Lower lobe of right lung (tissue), 2 donors: ENCODE results near the gene WDR83. TPM values are rescaled to one million over a fixed set of nuclear protein-coding genes. Genes with fewer than 3 reads are reported as not detected.

Experiments
- ATAC-seq, 2 donors: fragments of 200-7000 bp; cut with Tn5 transposase; one replicate each; pipeline ENCODE4 v1.9.1; 2020 to 2022; ENCODE audit warnings: mild to moderate bottlenecking in 2 of 2, moderate library complexity in 2 of 2
- DNase-seq: peaks from one replicate; pipeline ENCODE4 v3.0.0-alpha.2; 2020
- H3K27ac ChIP-seq: fragments of 200-600 bp; one replicate; pipeline ENCODE4 v1.8.0; 2022
- H3K27me3 ChIP-seq: fragments of 200-600 bp; one replicate; pipeline ENCODE4 v1.8.0; 2022; ENCODE audit warnings: low read depth
- H3K36me3 ChIP-seq: fragments of 200-600 bp; one replicate; pipeline ENCODE4 v1.8.0; 2022; ENCODE audit warnings: mild to moderate bottlenecking
- H3K4me1 ChIP-seq: fragments of 200-600 bp; one replicate; pipeline ENCODE4 v1.8.0; 2022
- H3K4me3 ChIP-seq: fragments of 200-600 bp; one replicate; pipeline ENCODE4 v1.8.0; 2022; ENCODE audit warnings: mild to moderate bottlenecking
- H3K9me3 ChIP-seq: fragments of 200-600 bp; one replicate; pipeline ENCODE4 v1.8.0; 2022
- intact Hi-C: fragments of 100-400 bp; cut with DNase I; formaldehyde crosslinking; loops from one replicate; pipeline ENCODE4 v1.11.0; 2022
- total RNA-seq: library from RNA; stranded (reverse); fragmentation: NEBNext Ultra II Directional; extraction: Animal tissue kit (Norgen Biotek cat#: 25700); gene quantifications from one replicate; pipeline ENCODE4 v1.2.1, GENCODE V29; 2021
- TF ChIP-seq, protein P1 (sequence below): fragments of 200-600 bp; IDR thresholded peaks from one replicate; pipeline ENCODE4 v1.8.0; 2022; ENCODE audit warnings: antibody characterized with exemption, mild to moderate bottlenecking
- donor health status: DM: no; HTN: yes; CAD: no; lungs with severe emphysema.

WDR83 gene
- total RNA-seq, 1 donor from 2014 or later: 8.6 TPM

DNA sequence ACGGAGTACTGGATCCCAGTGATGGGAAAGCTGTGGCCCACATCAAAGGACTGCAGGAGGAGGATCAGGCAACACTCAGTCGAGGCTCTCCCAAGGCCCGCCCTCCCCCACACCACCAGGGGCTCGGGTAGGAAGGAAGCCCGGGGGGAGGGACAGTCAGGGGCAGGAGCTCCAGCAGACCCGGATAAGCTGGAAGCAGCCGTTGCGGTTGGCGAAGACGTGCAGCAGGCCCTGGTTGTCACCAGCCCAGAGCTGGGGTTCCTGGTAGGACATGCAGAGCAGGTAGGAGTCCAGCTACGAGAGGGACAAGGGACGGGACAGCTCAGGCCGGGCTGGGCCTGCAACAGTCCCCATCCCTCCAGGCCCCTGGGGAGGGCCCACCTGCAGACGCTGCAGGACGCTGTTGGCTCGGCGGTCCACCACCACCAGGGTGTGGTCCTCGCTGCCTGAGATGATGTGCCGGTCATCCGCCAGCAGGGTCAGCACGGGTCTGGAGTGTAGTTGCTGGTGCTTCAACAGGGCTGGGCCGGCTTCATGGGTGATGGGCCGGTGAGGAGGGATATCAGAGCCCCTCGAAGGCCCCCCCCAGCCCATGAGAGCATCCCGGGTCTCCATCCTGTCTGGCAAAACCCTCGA is 23.1 kb downstream of the WDR83 start:
- no peaks in the 10 kb centered on the region for H3K9me3 ChIP-seq
- H3K27ac ChIP-seq: no peak overlapping the region
- peak in 1 of 2 donors; percentile 10 for ATAC-seq
- H3K4me3 ChIP-seq: no peak overlapping the region
- H3K27me3 ChIP-seq: no peaks in the 10 kb centered on the region
- TF ChIP-seq, protein P1, sequence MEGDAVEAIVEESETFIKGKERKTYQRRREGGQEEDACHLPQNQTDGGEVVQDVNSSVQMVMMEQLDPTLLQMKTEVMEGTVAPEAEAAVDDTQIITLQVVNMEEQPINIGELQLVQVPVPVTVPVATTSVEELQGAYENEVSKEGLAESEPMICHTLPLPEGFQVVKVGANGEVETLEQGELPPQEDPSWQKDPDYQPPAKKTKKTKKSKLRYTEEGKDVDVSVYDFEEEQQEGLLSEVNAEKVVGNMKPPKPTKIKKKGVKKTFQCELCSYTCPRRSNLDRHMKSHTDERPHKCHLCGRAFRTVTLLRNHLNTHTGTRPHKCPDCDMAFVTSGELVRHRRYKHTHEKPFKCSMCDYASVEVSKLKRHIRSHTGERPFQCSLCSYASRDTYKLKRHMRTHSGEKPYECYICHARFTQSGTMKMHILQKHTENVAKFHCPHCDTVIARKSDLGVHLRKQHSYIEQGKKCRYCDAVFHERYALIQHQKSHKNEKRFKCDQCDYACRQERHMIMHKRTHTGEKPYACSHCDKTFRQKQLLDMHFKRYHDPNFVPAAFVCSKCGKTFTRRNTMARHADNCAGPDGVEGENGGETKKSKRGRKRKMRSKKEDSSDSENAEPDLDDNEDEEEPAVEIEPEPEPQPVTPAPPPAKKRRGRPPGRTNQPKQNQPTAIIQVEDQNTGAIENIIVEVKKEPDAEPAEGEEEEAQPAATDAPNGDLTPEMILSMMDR: no peak
- DNase-seq: no peak
- H3K36me3 ChIP-seq: peaks cover 4% of the 10 kb centered on the region
- H3K4me1 ChIP-seq: no peaks in the 10 kb centered on the region
- intact Hi-C loops: no loop called here

GRCh38 chr19:12692960-12693359 is 26.4 kb downstream of the WDR83 start:
- Histone ChIP-seq H3K4me3 (no peak overlapping the region), H3K9me3 (no peaks in the 10 kb centered on the region), H3K27ac (no peak overlapping the region), H3K36me3 (peaks cover 4% of the 10 kb centered on the region), H3K4me1 (peaks cover 20% of the 10 kb centered on the region), H3K27me3 (no peaks in the 10 kb centered on the region)
- DNase-seq (no peak), ATAC-seq (no peak)
- TF ChIP-seq, protein P1: no peak
- intact Hi-C loops: no loop called here

DNA sequence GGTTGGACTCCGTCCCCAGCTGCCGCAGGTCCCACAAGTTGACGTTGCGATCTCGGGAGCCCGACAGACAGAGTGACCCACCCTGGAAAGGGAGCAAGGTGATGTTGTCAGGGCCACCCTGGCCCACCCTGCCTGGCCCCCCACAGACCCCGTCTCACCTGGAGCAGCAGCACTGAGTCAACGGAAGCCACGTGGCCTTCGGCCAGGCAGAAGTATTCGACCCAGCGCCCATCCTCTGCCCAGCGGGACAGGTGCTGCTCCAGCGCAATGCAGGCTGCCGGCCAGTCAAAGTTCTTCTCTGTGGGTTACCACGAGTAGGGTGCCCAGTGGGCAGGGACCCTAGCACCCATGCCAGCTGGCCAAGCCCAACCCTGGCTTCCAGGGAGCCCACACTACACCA is 28.0 kb downstream of the WDR83 start:
- Histone ChIP-seq H3K4me1 (peaks cover 20% of the 10 kb centered on the region), H3K9me3 (no peaks in the 10 kb centered on the region), H3K27ac (no peak overlapping the region), H3K27me3 (no peaks in the 10 kb centered on the region), H3K36me3 (peaks cover 8% of the 10 kb centered on the region), H3K4me3 (no peak overlapping the region)
- ATAC-seq (no peak), DNase-seq (no peak)
- TF ChIP-seq, protein P1: no peak
- intact Hi-C loops: no loop called here

GRCh38 chr19:12695096-12695495 is 28.5 kb downstream of the WDR83 start:
- no peaks in the 10 kb centered on the region for H3K27me3 ChIP-seq
- no peak for ATAC-seq
- intact Hi-C loops: no loop called here
- no peak for DNase-seq
- no peak overlapping the region for H3K27ac ChIP-seq
- H3K4me1 ChIP-seq: peaks cover 20% of the 10 kb centered on the region
- TF ChIP-seq, protein P1: no peak
- H3K4me3 ChIP-seq: no peak overlapping the region
- peaks cover 12% of the 10 kb centered on the region for H3K36me3 ChIP-seq
- H3K9me3 ChIP-seq: no peaks in the 10 kb centered on the region

DNA sequence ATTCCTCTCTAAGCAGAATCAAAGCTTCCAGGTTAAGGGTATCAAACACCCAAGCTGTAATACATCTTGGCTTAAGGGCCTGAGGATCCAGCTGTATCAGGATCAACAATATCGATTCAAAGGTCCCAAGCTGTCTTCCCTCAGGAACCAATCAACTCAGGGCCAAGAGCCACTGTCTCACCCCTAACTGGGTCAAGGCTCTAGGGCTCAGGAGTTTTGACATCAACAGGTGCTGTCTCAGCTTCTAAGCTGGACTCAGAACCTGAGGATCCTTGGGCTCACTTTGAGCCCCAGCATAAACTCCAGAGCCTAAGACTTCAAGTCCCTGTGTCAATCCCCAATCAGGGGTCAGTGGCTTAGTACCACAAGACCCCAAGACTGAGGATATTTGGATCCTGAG is 28.9 kb downstream of the WDR83 start:
- ATAC-seq (no peak), DNase-seq (no peak)
- Histone ChIP-seq H3K4me3 (peak overlapping the region; percentile 97), H3K27me3 (no peaks in the 10 kb centered on the region), H3K4me1 (peaks cover 20% of the 10 kb centered on the region), H3K36me3 (peaks cover 16% of the 10 kb centered on the region), H3K9me3 (no peaks in the 10 kb centered on the region), H3K27ac (no peak overlapping the region)
- intact Hi-C loops: no loop called here
- TF ChIP-seq, protein P1: no peak
